ENCODE measurements around the gene LAGE3. TPM values are rescaled to one million over a fixed set of nuclear protein-coding genes. Genes with fewer than 3 reads are reported as not detected.

Gene LAGE3
- total RNA-seq, 2 experiments from 2014 or later: 42.3 to 42.8 TPM

GRCh38 chrX:154432210-154432609 lies 46.9 kb downstream of the LAGE3 start:
- Mint-ChIP-seq H3K27me3 (ENCODE audit: low read depth) (no peaks in the 10 kb centered on the region), H3K4me1 (ENCODE audit: low read depth) (peaks cover 26% of the 10 kb centered on the region), H3K27ac (no peak overlapping the region), H3K4me3 (no peak overlapping the region), H3K9me3 (no peaks in the 10 kb centered on the region), H3K36me3 (ENCODE audit: low read depth) (peaks cover 4% of the 10 kb centered on the region)
- CTCF ChIA-PET: no interaction called here
- intact Hi-C loops (cut with micrococcal nuclease): no loop called here
- DNase-seq: no peak

- CTCF ChIA-PET: interaction anchor here (1.0 kb wide), 1 partner anchor 58 kb away, joined by 4 read pairs; no protein-coding TSS in a partner anchor
- Mint-ChIP-seq H3K4me1 (ENCODE audit: low read depth) (peaks cover 28% of the 10 kb centered on the region), H3K27ac (peak overlapping the region; percentile 56), H3K27me3 (ENCODE audit: low read depth) (no peaks in the 10 kb centered on the region), H3K4me3 (no peak overlapping the region), H3K36me3 (ENCODE audit: low read depth) (peaks cover 4% of the 10 kb centered on the region), H3K9me3 (no peaks in the 10 kb centered on the region)
- intact Hi-C loops (cut with micrococcal nuclease): no loop called here
- no peak for DNase-seq
Measured at GRCh38 chrX:154431341-154431740, 47.7 kb downstream of the LAGE3 start.

GRCh38 chrX:154430916-154431315 lies 48.2 kb downstream of the LAGE3 start:
- intact Hi-C loops (cut with micrococcal nuclease): no loop called here
- Mint-ChIP-seq H3K36me3 (ENCODE audit: low read depth) (peaks cover 4% of the 10 kb centered on the region), H3K27ac (no peak overlapping the region), H3K27me3 (ENCODE audit: low read depth) (no peaks in the 10 kb centered on the region), H3K9me3 (no peaks in the 10 kb centered on the region), H3K4me1 (ENCODE audit: low read depth) (peaks cover 24% of the 10 kb centered on the region), H3K4me3 (no peak overlapping the region)
- CTCF ChIA-PET: interaction anchor here (1.0 kb wide), 1 partner anchor 58 kb away, joined by 4 read pairs; no protein-coding TSS in a partner anchor
- DNase-seq: no peak

GRCh38 chrX:154430479-154430878 lies 48.6 kb downstream of the LAGE3 start:
- peaks cover 24% of the 10 kb centered on the region for H3K4me1 Mint-ChIP-seq (ENCODE audit: low read depth)
- H3K4me3 Mint-ChIP-seq: no peak overlapping the region
- no peak overlapping the region for H3K27ac Mint-ChIP-seq
- H3K9me3 Mint-ChIP-seq: no peaks in the 10 kb centered on the region
- DNase-seq: no peak
- CTCF ChIA-PET: interaction anchor here (1.0 kb wide), 1 partner anchor 57 kb away, joined by 4 read pairs; no protein-coding TSS in a partner anchor
- peaks cover 4% of the 10 kb centered on the region for H3K36me3 Mint-ChIP-seq (ENCODE audit: low read depth)
- H3K27me3 Mint-ChIP-seq (ENCODE audit: low read depth): no peaks in the 10 kb centered on the region
- intact Hi-C loops (cut with micrococcal nuclease): no loop called here

- Mint-ChIP-seq H3K4me3 (peak overlapping the region; percentile 74), H3K27me3 (ENCODE audit: low read depth) (no peaks in the 10 kb centered on the region), H3K9me3 (no peaks in the 10 kb centered on the region), H3K36me3 (ENCODE audit: low read depth) (peaks cover 4% of the 10 kb centered on the region), H3K4me1 (ENCODE audit: low read depth) (peaks cover 24% of the 10 kb centered on the region), H3K27ac (peak overlapping the region; percentile 24)
- no peak for DNase-seq
- intact Hi-C loops (cut with micrococcal nuclease): loop anchor here (2.0 kb wide), 1 partner anchor 49 kb away; the partner anchor contains the start of gene LAGE3
- CTCF ChIA-PET: no interaction called here
Measured at GRCh38 chrX:154429711-154430110, 49.4 kb downstream of the LAGE3 start.

GRCh38 chrX:154428176-154429171 lies 50.6 kb downstream of the LAGE3 start, which contains the start of gene ATP6AP1:
Gene ATP6AP1 (plus strand): TSS chrX:154428677. CDS start chrX:154428693, 16 bp downstream.
- H3K36me3 Mint-ChIP-seq (ENCODE audit: low read depth): peaks cover 2% of the 10 kb centered on the region
- peaks cover 24% of the 10 kb centered on the region for H3K4me1 Mint-ChIP-seq (ENCODE audit: low read depth)
- CTCF ChIA-PET: interaction anchor here (0.7 kb wide), 1 partner anchor 29 kb away, joined by 4 read pairs; no protein-coding TSS in a partner anchor
- peak; percentile 94 for DNase-seq
- no peaks in the 10 kb centered on the region for H3K9me3 Mint-ChIP-seq
- intact Hi-C loops (cut with micrococcal nuclease): loop anchor here (1.0 to 2.0 kb wide), 4 partner anchors 17 to 62 kb away; partner anchors contain the start of genes LAGE3, RPL10, SLC10A3 and TAFAZZIN
- H3K27ac Mint-ChIP-seq: peak within 1 kb of the TSS; percentile 63
- H3K4me3 Mint-ChIP-seq: peak within 1 kb of the TSS; percentile 74
- H3K27me3 Mint-ChIP-seq (ENCODE audit: low read depth): no peaks in the 10 kb centered on the region

Small RNA genes lying within 50 kb of the gene (microRNA-seq; reads per million reads assigned to microRNA genes)
- gene MIR6858 (ENCODE audit: borderline microRNAs expressed, borderline replicate concordance): not detected

Other genes starting within 250 kb of the LAGE3 start
- not detected for gene OPN1MW3, start 221.7 kb downstream of the LAGE3 start, total RNA-seq
- not detected for gene TEX28, start 184.2 kb downstream of the LAGE3 start, total RNA-seq
- gene TKTL1, start 183.5 kb downstream of the LAGE3 start, total RNA-seq: not detected
- gene FLNA, start 104.6 kb downstream of the LAGE3 start, total RNA-seq: 100 to 1,000 TPM; 398 to 404 TPM
- gene EMD, start 100.0 kb downstream of the LAGE3 start, total RNA-seq: 10 to 100 TPM; 62.7 to 70.0 TPM
- gene RPL10, start 80.9 kb downstream of the LAGE3 start, total RNA-seq: 1,000 to 10,000 TPM; 3,331 to 3,466 TPM
- 1 to 10 TPM; 7.9 to 9.0 TPM for gene DNASE1L1, start 70.0 kb downstream of the LAGE3 start, total RNA-seq
- gene TAFAZZIN, start 67.7 kb downstream of the LAGE3 start, total RNA-seq: 10 to 100 TPM; 63.7 to 66.5 TPM
- 10 to 100 TPM; 20.3 to 21.1 TPM for gene ATP6AP1, start 50.6 kb downstream of the LAGE3 start, total RNA-seq
- 10 to 100 TPM; 93.6 to 96.9 TPM for gene GDI1, start 42.1 kb downstream of the LAGE3 start, total RNA-seq
- gene FAM50A, start 35.1 kb downstream of the LAGE3 start, total RNA-seq: 10 to 100 TPM; 39.7 to 43.7 TPM
- gene PLXNA3, start 21.0 kb downstream of the LAGE3 start, total RNA-seq: 1 to 10 TPM; 5.9 to 7.6 TPM
- 10 to 100 TPM; 37.4 to 38.2 TPM for gene UBL4A, start 7.3 kb upstream of the LAGE3 start, total RNA-seq
- gene SLC10A3, start 11.3 kb upstream of the LAGE3 start, total RNA-seq: 1 to 10 TPM; 6.7 to 6.9 TPM
- 10 to 100 TPM; 17.8 to 21.4 TPM for gene FAM3A, start 37.0 kb upstream of the LAGE3 start, total RNA-seq
- gene G6PD, start 67.6 kb upstream of the LAGE3 start, total RNA-seq: 10 to 100 TPM; 63.7 to 64.4 TPM
- gene IKBKG, start 68.3 kb upstream of the LAGE3 start, total RNA-seq: 10 to 100 TPM; 42.2 to 42.6 TPM
- gene CTAG1A, start 105.9 kb upstream of the LAGE3 start, total RNA-seq: not detected
- gene CTAG1B, start 140.0 kb upstream of the LAGE3 start, total RNA-seq: not detected
- not detected for gene CTAG2, start 174.3 kb upstream of the LAGE3 start, total RNA-seq